HEK293T (cell line): ENCODE data around the gene CERK.

Source experiments
- ARNT ChIP-seq: fragments of 450-650 bp; IDR thresholded peaks from 2 replicates; pipeline ENCODE4 v1.6.1; 2017; ENCODE audit warnings: mild to moderate bottlenecking
- BHLHE40 ChIP-seq: fragments of 450-650 bp; IDR thresholded peaks from 2 replicates; pipeline ENCODE4 v1.6.1; 2016; ENCODE audit warnings: mild to moderate bottlenecking, moderate library complexity, borderline replicate concordance
- CTBP1 ChIP-seq: fragments of 450-650 bp; IDR thresholded peaks from 2 replicates; pipeline ENCODE4 v1.6.1; 2016; ENCODE audit warnings: borderline replicate concordance
- ELF4 ChIP-seq: fragments of 450-650 bp; IDR thresholded peaks from 2 replicates; pipeline ENCODE4 v1.6.1; 2017; ENCODE audit warnings: antibody characterized with exemption
- FOXA1 ChIP-seq: fragments of 450-650 bp; IDR thresholded peaks from 2 replicates; pipeline ENCODE4 v1.6.1; 2016; ENCODE audit warnings: mild to moderate bottlenecking
- FOXK2 ChIP-seq: fragments of 450-650 bp; IDR thresholded peaks from 2 replicates; pipeline ENCODE4 v1.6.1; 2016; ENCODE audit warnings: mild to moderate bottlenecking
- HDGF ChIP-seq: fragments of 450-650 bp; IDR thresholded peaks from 2 replicates; pipeline ENCODE4 v1.6.1; 2017; ENCODE audit warnings: antibody characterized with exemption, borderline replicate concordance
- LEF1 ChIP-seq: fragments of 450-650 bp; IDR thresholded peaks from 2 replicates; pipeline ENCODE4 v1.6.1; 2017; ENCODE audit warnings: mild to moderate bottlenecking, borderline replicate concordance
- NFRKB ChIP-seq: fragments of 450-650 bp; IDR thresholded peaks from 2 replicates; pipeline ENCODE4 v1.6.1; 2016; ENCODE audit warnings: mild to moderate bottlenecking, moderate library complexity
- SP1 ChIP-seq: fragments of 450-650 bp; IDR thresholded peaks from 2 replicates; pipeline ENCODE4 v1.6.1; 2017
- SUZ12 ChIP-seq: fragments of 450-650 bp; IDR thresholded peaks from 2 replicates; pipeline ENCODE4 v1.6.1; 2016; ENCODE audit warnings: mild to moderate bottlenecking
- TARDBP ChIP-seq: fragments of 450-650 bp; IDR thresholded peaks from 2 replicates; pipeline ENCODE4 v1.6.1; 2016
- ZNF384 ChIP-seq: fragments of 450-650 bp; IDR thresholded peaks from 2 replicates; pipeline ENCODE4 v1.6.1; 2016

DNA sequence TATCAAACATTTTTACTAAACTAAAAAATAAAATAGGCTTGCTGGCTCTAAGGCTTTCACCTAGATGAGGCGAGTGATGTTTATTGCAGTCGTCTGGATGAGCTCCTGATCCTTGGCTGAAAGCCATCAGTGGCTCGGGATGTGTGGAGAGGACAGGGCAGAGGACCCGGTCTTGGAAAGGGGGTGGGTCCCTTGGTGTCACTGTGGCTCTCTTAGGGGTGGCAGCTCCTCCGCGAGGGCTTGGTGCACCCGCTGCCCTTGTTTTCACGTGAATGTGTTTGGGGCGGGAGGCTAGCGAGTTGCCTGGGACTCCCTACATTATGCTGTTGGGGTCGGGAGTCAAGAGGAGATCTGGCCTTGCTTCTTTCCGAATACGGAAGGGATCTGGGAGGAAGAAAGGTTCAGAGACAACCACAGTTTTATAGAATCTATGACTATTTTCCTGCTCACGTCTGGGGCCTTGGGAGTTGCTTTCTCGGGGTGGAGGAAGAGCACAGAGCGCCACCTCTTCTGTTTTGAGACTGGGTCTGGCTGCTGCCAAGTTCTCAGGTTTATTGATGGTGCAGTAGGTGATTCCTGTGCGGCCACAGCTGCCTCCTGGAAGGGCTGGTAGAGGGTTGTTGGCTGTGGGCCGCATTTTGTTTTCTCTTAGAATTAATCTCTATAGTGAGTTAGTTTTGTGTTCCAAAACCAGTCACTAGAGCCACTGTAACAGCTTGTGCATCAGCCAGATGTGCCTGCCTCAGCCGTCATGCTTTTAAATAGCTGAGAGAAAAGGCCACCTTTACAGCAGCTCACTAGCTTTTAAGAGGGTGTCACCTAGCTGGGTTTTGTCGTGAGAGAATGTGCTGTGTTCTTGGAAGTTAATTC lies 37.2 kb upstream of the CERK start:
- TF ChIP-seq ZNF384 (no peak), ELF4 (no peak), SP1 (no peak), TARDBP (no peak), SUZ12 (no peak), CTBP1 (no peak), BHLHE40 (no peak), ARNT (no peak), FOXK2 (no peak), NFRKB (no peak), LEF1 (no peak), HDGF (no peak), FOXA1 (no peak)
